PC-3 (cell line): ENCODE measurements around the gene MAP3K8. TPM values are rescaled to one million over a fixed set of nuclear protein-coding genes. Genes with fewer than 3 reads are reported as not detected.

Experiments used
- ATAC-seq: fragments of 200-7000 bp; cut with Tn5 transposase; 2 replicates; pipeline ENCODE4 v1.9.1; 2020; ENCODE audit warnings: mild to moderate bottlenecking, moderate library complexity
- BruUV-seq: library from RNA; stranded (reverse); fragments of 400-500 nt; replicated peaks from 2 replicates; lab custom pipeline; 2021; lab: Mats Ljungman, UMichigan
- CTCF ChIA-PET: fragments of 300-600 bp; sonication (Branson Sonifier 250); formaldehyde crosslinking; loops from one replicate; lab custom pipeline; 2022; ENCODE audit warnings: antibody characterized with exemption; lab: Charles Lee
- POLR2A ChIA-PET: fragments of 300-600 bp; sonication (Branson Sonifier 250); formaldehyde crosslinking; loops from one replicate; lab custom pipeline; 2022; ENCODE audit warnings: antibody characterized with exemption; ENCODE audit not compliant: unreplicated experiment; lab: Charles Lee
- DNase-seq: peaks from one replicate; pipeline ENCODE4 v3.0.0-alpha.2; 2015
- H2AFZ ChIP-seq: fragments of 300-600 bp; sonication (generic); 2 replicates; pipeline ENCODE4 v1.6.0; 2016; ENCODE audit warnings: antibody characterized with exemption, low read length
- H3F3A ChIP-seq: fragments of 300-600 bp; sonication (generic); one replicate; pipeline ENCODE4 v1.6.0; 2017; ENCODE audit warnings: antibody characterized with exemption, low read length, control low read depth, mild to moderate bottlenecking; ENCODE audit not compliant: unreplicated experiment
- H3K27ac ChIP-seq: fragments of 300-600 bp; sonication (generic); 2 replicates; pipeline ENCODE4 v1.5.1; 2016; ENCODE audit warnings: mild to moderate bottlenecking, low read length
- H3K27me3 ChIP-seq: fragments of 300-600 bp; sonication (generic); 2 replicates; pipeline ENCODE4 v1.6.1; 2016; ENCODE audit warnings: low read length, mixed read lengths
- H3K36me3 ChIP-seq: fragments of 300-600 bp; sonication (generic); 2 replicates; pipeline ENCODE4 v1.6.1; 2016; ENCODE audit warnings: low read depth, mixed run types, low read length, mixed read lengths
- H3K4me1 ChIP-seq: fragments of 300-600 bp; sonication (generic); 2 replicates; pipeline ENCODE4 v1.5.1; 2016; ENCODE audit warnings: low read length; ENCODE audit not compliant: insufficient read depth
- H3K4me2 ChIP-seq: fragments of 300-600 bp; sonication (generic); 2 replicates; pipeline ENCODE4 v1.6.0; 2016; ENCODE audit warnings: low read length
- H3K4me3 ChIP-seq: fragments of 300-600 bp; sonication (generic); 2 replicates; pipeline ENCODE4 v1.5.1; 2016; ENCODE audit warnings: mild to moderate bottlenecking, low read length, mixed read lengths
- H3K79me2 ChIP-seq: fragments of 300-600 bp; sonication (generic); 2 replicates; pipeline ENCODE4 v1.6.1; 2017; ENCODE audit warnings: low read length, mixed read lengths
- H3K9ac ChIP-seq: fragments of 300-600 bp; sonication (generic); 2 replicates; pipeline ENCODE4 v1.6.0; 2016; ENCODE audit warnings: mild to moderate bottlenecking, low read length
- H3K9me2 ChIP-seq: fragments of 300-600 bp; sonication (generic); replicated peaks from 2 replicates; pipeline ENCODE4 v1.6.1; 2016; ENCODE audit warnings: mixed run types, low read length, mixed read lengths
- H3K9me3 ChIP-seq: fragments of 300-600 bp; sonication (generic); 2 replicates; pipeline ENCODE4 v1.6.1; 2016; ENCODE audit warnings: low read length, mixed read lengths
- H4K20me1 ChIP-seq: fragments of 300-600 bp; sonication (generic); 2 replicates; pipeline ENCODE4 v1.6.1; 2016; ENCODE audit warnings: low read length, mixed read lengths
- CTCF ChIP-seq: fragments of 300-600 bp; sonication (generic); conservative IDR thresholded peaks from 2 replicates; pipeline ENCODE4 v1.5.1; 2017; ENCODE audit warnings: antibody characterized with exemption, low read depth, mild to moderate bottlenecking, low read length
- EZH2 ChIP-seq: fragments of 300-600 bp; sonication (generic); IDR thresholded peaks from one replicate; pipeline ENCODE4 v1.6.1; 2017; ENCODE audit warnings: antibody characterized with exemption, mild to moderate bottlenecking, low read length; ENCODE audit not compliant: unreplicated experiment
- EZH2phosphoT487 ChIP-seq: fragments of 300-600 bp; sonication (generic); IDR thresholded peaks from 2 replicates; pipeline ENCODE4 v1.6.1; 2018; ENCODE audit warnings: mild to moderate bottlenecking, antibody characterized with exemption, low read length, borderline replicate concordance
- intact Hi-C: fragments of 100-400 bp; cut with micrococcal nuclease; formaldehyde crosslinking; loops from 2 replicates; pipeline ENCODE4 v1.9.0; 2023
- total RNA-seq: library from RNA; depleted of rRNA; stranded (reverse); fragments of >200 nt; gene quantifications from 2 replicates; pipeline ENCODE4 v1.2.3, GENCODE V29; 2014

MAP3K8 gene
- total RNA-seq, 1 experiment from 2014 or later = 6.5 TPM

GRCh38 chr10:30453764-30454527 lies 20.0 kb downstream of the MAP3K8 start:
- H2AFZ ChIP-seq = no peak overlapping the region
- H3K27ac ChIP-seq = no peak overlapping the region
- H3K4me2 ChIP-seq = no peak overlapping the region
- TF ChIP-seq CTCF (no peak), EZH2phosphoT487 (no peak), EZH2 (no peak)
- no peaks in the 10 kb centered on the region for H3K9me2 ChIP-seq
- ChIA-PET POLR2A (interaction anchor here (0.7 kb wide), 1 partner anchor 30 kb away, joined by 14 read pairs; no protein-coding TSS in a partner anchor), CTCF (no interaction called here)
- no peaks in the 10 kb centered on the region for H3K36me3 ChIP-seq
- BruUV-seq = no TSS peak
- no peak for DNase-seq
- H3K79me2 ChIP-seq = no peaks in the 10 kb centered on the region
- H3F3A ChIP-seq = no peaks in the 10 kb centered on the region
- no peak for ATAC-seq
- H3K4me3 ChIP-seq = no peak overlapping the region
- H3K9ac ChIP-seq = no peak overlapping the region
- no peaks in the 10 kb centered on the region for H3K9me3 ChIP-seq
- H4K20me1 ChIP-seq = no peaks in the 10 kb centered on the region
- no peaks in the 10 kb centered on the region for H3K4me1 ChIP-seq
- intact Hi-C loops = no loop called here
- no peaks in the 10 kb centered on the region for H3K27me3 ChIP-seq

GRCh38 chr10:30454744-30455510 lies 20.9 kb downstream of the MAP3K8 start:
- POLR2A ChIA-PET = no interaction called here
- CTCF ChIA-PET = no interaction called here
- Histone ChIP-seq H2AFZ (no peak overlapping the region), H3K9me3 (no peaks in the 10 kb centered on the region), H3K27me3 (no peaks in the 10 kb centered on the region), H3K4me1 (no peaks in the 10 kb centered on the region), H3K4me2 (no peak overlapping the region), H3K9me2 (no peaks in the 10 kb centered on the region), H3K27ac (no peak overlapping the region), H3K4me3 (no peak overlapping the region), H3K36me3 (no peaks in the 10 kb centered on the region; the same call in 1 of the 2 replicates), H3F3A (no peaks in the 10 kb centered on the region), H4K20me1 (no peaks in the 10 kb centered on the region), H3K9ac (no peak overlapping the region), H3K79me2 (no peaks in the 10 kb centered on the region)
- TF ChIP-seq EZH2 (no peak), CTCF (no peak), EZH2phosphoT487 (no peak)
- no TSS peak for BruUV-seq
- DNase-seq = no peak
- intact Hi-C loops = no loop called here
- ATAC-seq = no peak

- H3K27me3 ChIP-seq = no peaks in the 10 kb centered on the region
- TF ChIP-seq EZH2phosphoT487 (no peak), CTCF (no peak), EZH2 (no peak)
- H3K36me3 ChIP-seq = no peaks in the 10 kb centered on the region; the same call in 1 of the 2 replicates
- H3F3A ChIP-seq = no peaks in the 10 kb centered on the region
- H3K4me1 ChIP-seq = no peaks in the 10 kb centered on the region
- no peak overlapping the region for H3K4me3 ChIP-seq
- ChIA-PET CTCF (no interaction called here), POLR2A (no interaction called here)
- H3K9me2 ChIP-seq = no peaks in the 10 kb centered on the region
- H3K9me3 ChIP-seq = no peaks in the 10 kb centered on the region
- no TSS peak for BruUV-seq
- intact Hi-C loops = no loop called here
- H3K9ac ChIP-seq = no peak overlapping the region
- no peak overlapping the region for H3K27ac ChIP-seq
- H4K20me1 ChIP-seq = no peaks in the 10 kb centered on the region
- no peak overlapping the region for H3K4me2 ChIP-seq
- DNase-seq = no peak
- no peak for ATAC-seq
- no peak overlapping the region for H2AFZ ChIP-seq
- no peaks in the 10 kb centered on the region for H3K79me2 ChIP-seq
Measured at GRCh38 chr10:30455816-30456215, 21.8 kb downstream of the MAP3K8 start.
